Effector memory CD4-positive, alpha-beta T cell (primary cell): ENCODE results near the gene CDH26.

Experiments used
- DNase-seq, 3 donors: peaks; one replicate each; pipeline ENCODE4 v3.0.0-alpha.2; 2020
- H3K27ac ChIP-seq: 2 replicates; pipeline ENCODE4 v1.7.0; 2013; ENCODE audit warnings: mild to moderate bottlenecking, low read length, moderate library complexity; ENCODE audit not compliant: insufficient read depth, poor library complexity, severe bottlenecking
- H3K27me3 ChIP-seq: replicated peaks from 2 replicates; pipeline ENCODE4 v1.7.0; 2013; ENCODE audit warnings: mild to moderate bottlenecking, low read length; ENCODE audit not compliant: insufficient read depth, control insufficient read depth, poor library complexity, severe bottlenecking
- H3K36me3 ChIP-seq: 2 replicates; pipeline ENCODE4 v1.7.0; 2013; ENCODE audit warnings: mild to moderate bottlenecking, low read length, moderate library complexity; ENCODE audit not compliant: control insufficient read depth, insufficient read depth
- H3K4me1 ChIP-seq: 2 replicates; pipeline ENCODE4 v1.7.0; 2013; ENCODE audit warnings: low read length, mild to moderate bottlenecking; ENCODE audit not compliant: control insufficient read depth, insufficient read depth, poor library complexity, severe bottlenecking
- H3K4me3 ChIP-seq: 2 replicates; pipeline ENCODE4 v1.7.0; 2013; ENCODE audit warnings: low read length, low read depth, mild to moderate bottlenecking; ENCODE audit not compliant: insufficient read depth, poor library complexity, severe bottlenecking
- H3K9me3 ChIP-seq: 2 replicates; pipeline ENCODE4 v1.7.0; 2013; ENCODE audit warnings: mild to moderate bottlenecking, low read length, moderate library complexity; ENCODE audit not compliant: control insufficient read depth

CDH26 gene

GRCh38 chr20:60024801-60025200 is 66.6 kb downstream of the CDH26 start:
- no peak for DNase-seq
- no peaks in the 10 kb centered on the region for H3K36me3 ChIP-seq
- no peak overlapping the region for H3K4me3 ChIP-seq
- H3K27ac ChIP-seq = no peak overlapping the region
- no peaks in the 10 kb centered on the region for H3K4me1 ChIP-seq
- H3K27me3 ChIP-seq = no peaks in the 10 kb centered on the region
- H3K9me3 ChIP-seq = no peaks in the 10 kb centered on the region

GRCh38 chr20:60026010-60026409 is 67.8 kb downstream of the CDH26 start:
- H3K4me3 ChIP-seq = no peak overlapping the region
- no peaks in the 10 kb centered on the region for H3K27me3 ChIP-seq
- no peak overlapping the region for H3K27ac ChIP-seq
- no peak for DNase-seq
- no peaks in the 10 kb centered on the region for H3K36me3 ChIP-seq
- no peaks in the 10 kb centered on the region for H3K9me3 ChIP-seq
- no peaks in the 10 kb centered on the region for H3K4me1 ChIP-seq

GRCh38 chr20:60030471-60030870 is 72.2 kb downstream of the CDH26 start:
- no peaks in the 10 kb centered on the region for H3K4me1 ChIP-seq
- no peak for DNase-seq
- H3K27ac ChIP-seq = no peak overlapping the region
- H3K36me3 ChIP-seq = no peaks in the 10 kb centered on the region
- H3K9me3 ChIP-seq = no peaks in the 10 kb centered on the region
- no peak overlapping the region for H3K4me3 ChIP-seq
- H3K27me3 ChIP-seq = no peaks in the 10 kb centered on the region

GRCh38 chr20:60031107-60031506 is 72.9 kb downstream of the CDH26 start:
- Histone ChIP-seq H3K27ac (no peak overlapping the region), H3K4me3 (no peak overlapping the region), H3K4me1 (no peaks in the 10 kb centered on the region), H3K9me3 (no peaks in the 10 kb centered on the region), H3K27me3 (no peaks in the 10 kb centered on the region), H3K36me3 (no peaks in the 10 kb centered on the region)
- DNase-seq = no peak

- Histone ChIP-seq H3K9me3 (no peaks in the 10 kb centered on the region), H3K36me3 (no peaks in the 10 kb centered on the region), H3K4me1 (no peaks in the 10 kb centered on the region), H3K27ac (no peak overlapping the region), H3K4me3 (no peak overlapping the region), H3K27me3 (no peaks in the 10 kb centered on the region)
- DNase-seq = no peak
These were observed 76.2 kb downstream of the CDH26 start for GRCh38 chr20:60034231-60035110.

GRCh38 chr20:60035486-60035885 is 77.3 kb downstream of the CDH26 start:
- H3K9me3 ChIP-seq = no peaks in the 10 kb centered on the region
- no peaks in the 10 kb centered on the region for H3K4me1 ChIP-seq
- DNase-seq = no peak
- no peak overlapping the region for H3K4me3 ChIP-seq
- no peaks in the 10 kb centered on the region for H3K27me3 ChIP-seq
- H3K27ac ChIP-seq = no peak overlapping the region
- H3K36me3 ChIP-seq = no peaks in the 10 kb centered on the region

- Histone ChIP-seq H3K27me3 (no peaks in the 10 kb centered on the region), H3K4me1 (no peaks in the 10 kb centered on the region), H3K27ac (no peak overlapping the region), H3K4me3 (no peak overlapping the region), H3K36me3 (no peaks in the 10 kb centered on the region), H3K9me3 (no peaks in the 10 kb centered on the region)
- no peak for DNase-seq
These were observed 78.1 kb downstream of the CDH26 start for GRCh38 chr20:60036346-60036745.

GRCh38 chr20:60036746-60037499 is 78.7 kb downstream of the CDH26 start:
- Histone ChIP-seq H3K36me3 (no peaks in the 10 kb centered on the region), H3K9me3 (no peaks in the 10 kb centered on the region), H3K4me3 (no peak overlapping the region), H3K27ac (no peak overlapping the region), H3K27me3 (no peaks in the 10 kb centered on the region), H3K4me1 (no peaks in the 10 kb centered on the region)
- DNase-seq = no peak

- H3K4me3 ChIP-seq = no peak overlapping the region
- no peak overlapping the region for H3K27ac ChIP-seq
- H3K9me3 ChIP-seq = no peaks in the 10 kb centered on the region
- H3K4me1 ChIP-seq = no peaks in the 10 kb centered on the region
- H3K27me3 ChIP-seq = no peaks in the 10 kb centered on the region
- no peaks in the 10 kb centered on the region for H3K36me3 ChIP-seq
- DNase-seq = no peak
These were observed 80.3 kb downstream of the CDH26 start for GRCh38 chr20:60038400-60039008.

GRCh38 chr20:60039526-60039925 is 81.3 kb downstream of the CDH26 start:
- H3K9me3 ChIP-seq = no peaks in the 10 kb centered on the region
- no peaks in the 10 kb centered on the region for H3K27me3 ChIP-seq
- H3K27ac ChIP-seq = no peak overlapping the region
- no peak overlapping the region for H3K4me3 ChIP-seq
- H3K4me1 ChIP-seq = no peaks in the 10 kb centered on the region
- DNase-seq = no peak
- no peaks in the 10 kb centered on the region for H3K36me3 ChIP-seq
